Bronchial epithelial cell (primary cell): ENCODE data around the gene C2orf81. TPM values are rescaled to one million over a fixed set of nuclear protein-coding genes. Genes with fewer than 3 reads are reported as not detected.
A peak's percentile ranks its signal among the peaks of the same experiment; 100 is the strongest.

Experiments
- DNase-seq: peaks from one replicate; pipeline ENCODE4 v3.0.0-alpha.2; 2010; ENCODE audit warnings: low read depth
- FAIRE-seq: peaks from 2 replicates; lab custom pipeline; 2011; peaks lifted over from hg19 to GRCh38; lab: Jason Lieb, UNC
- H3K27me3 ChIP-seq: 2 replicates; pipeline ENCODE4 v1.5.1; 2011; ENCODE audit warnings: low read length; ENCODE audit not compliant: control insufficient read depth, insufficient read depth
- H3K36me3 ChIP-seq: 2 replicates; pipeline ENCODE4 v1.5.1; 2011; ENCODE audit warnings: low read length; ENCODE audit not compliant: control insufficient read depth, insufficient read depth
- H3K4me3 ChIP-seq: 2 replicates; pipeline ENCODE4 v1.5.1; 2011; ENCODE audit warnings: mild to moderate bottlenecking, low read depth, low read length, control low read depth
- total RNA-seq: library from RNA; depleted of rRNA; stranded (reverse); fragments of >200 nt; gene quantifications from 2 replicates; pipeline ENCODE4 v1.2.1, GENCODE V29; 2014
- TF ChIP-seq, protein P1 (sequence below): IDR thresholded peaks from 2 replicates; pipeline ENCODE4 v1.5.1; 2011; ENCODE audit warnings: mild to moderate bottlenecking, moderate library complexity, low read length, control low read depth, inconsistent platforms; ENCODE audit not compliant: insufficient read depth, severe bottlenecking

C2orf81 gene
- total RNA-seq, 1 donor from 2014 or later, result 0.26 TPM

DNA sequence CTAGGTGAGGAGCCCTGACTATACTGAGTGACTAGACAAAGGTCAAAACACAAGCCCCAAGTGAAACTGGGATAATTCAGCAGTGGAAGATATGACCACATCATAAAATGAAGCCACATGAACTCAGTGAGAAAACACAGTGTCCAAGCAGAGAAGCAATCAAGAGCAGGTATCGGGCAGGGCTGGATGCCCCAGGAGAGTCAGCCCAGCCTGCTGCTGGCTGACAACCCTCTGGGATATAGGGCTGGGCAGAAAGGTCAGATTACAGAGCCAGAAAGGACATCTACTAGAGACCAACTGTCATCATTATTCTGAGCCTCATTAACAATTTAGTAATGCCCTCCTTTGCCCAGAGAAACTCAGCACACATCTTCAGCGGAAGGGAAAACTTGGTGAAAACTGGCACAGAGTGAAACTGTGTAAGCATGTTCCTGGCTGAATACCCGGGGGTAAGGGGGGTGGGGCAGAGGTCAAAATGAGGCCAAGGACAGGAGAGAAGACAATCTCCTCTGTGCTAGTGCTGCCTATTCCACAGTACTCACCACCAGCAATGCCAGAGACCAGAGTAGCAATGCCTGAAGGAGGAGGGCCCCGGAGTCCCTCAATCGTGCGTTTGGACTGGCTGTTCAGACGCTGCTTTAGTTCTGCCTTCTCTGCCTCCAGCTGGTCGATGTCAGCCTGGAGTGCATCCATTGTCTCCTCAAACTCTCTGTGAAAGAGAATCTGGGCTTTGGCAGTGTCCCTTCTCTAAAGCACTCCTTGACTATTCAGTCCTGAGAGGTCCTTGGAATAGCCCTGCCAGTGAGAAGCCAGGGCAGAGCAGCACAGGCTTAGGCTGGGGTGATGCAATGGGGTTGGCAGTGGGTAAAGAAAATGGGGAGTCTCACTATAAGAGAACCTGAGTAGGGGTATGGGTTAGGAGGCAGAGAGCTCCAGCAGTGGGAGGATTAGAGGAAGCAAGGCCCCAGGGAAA, 56.6 kb downstream of the C2orf81 start:
- H3K36me3 ChIP-seq, result peaks cover 43% of the 10 kb centered on the region
- H3K27me3 ChIP-seq, result no peaks in the 10 kb centered on the region
- DNase-seq (no peak), FAIRE-seq (peak; percentile 68)
- TF ChIP-seq, protein P1, sequence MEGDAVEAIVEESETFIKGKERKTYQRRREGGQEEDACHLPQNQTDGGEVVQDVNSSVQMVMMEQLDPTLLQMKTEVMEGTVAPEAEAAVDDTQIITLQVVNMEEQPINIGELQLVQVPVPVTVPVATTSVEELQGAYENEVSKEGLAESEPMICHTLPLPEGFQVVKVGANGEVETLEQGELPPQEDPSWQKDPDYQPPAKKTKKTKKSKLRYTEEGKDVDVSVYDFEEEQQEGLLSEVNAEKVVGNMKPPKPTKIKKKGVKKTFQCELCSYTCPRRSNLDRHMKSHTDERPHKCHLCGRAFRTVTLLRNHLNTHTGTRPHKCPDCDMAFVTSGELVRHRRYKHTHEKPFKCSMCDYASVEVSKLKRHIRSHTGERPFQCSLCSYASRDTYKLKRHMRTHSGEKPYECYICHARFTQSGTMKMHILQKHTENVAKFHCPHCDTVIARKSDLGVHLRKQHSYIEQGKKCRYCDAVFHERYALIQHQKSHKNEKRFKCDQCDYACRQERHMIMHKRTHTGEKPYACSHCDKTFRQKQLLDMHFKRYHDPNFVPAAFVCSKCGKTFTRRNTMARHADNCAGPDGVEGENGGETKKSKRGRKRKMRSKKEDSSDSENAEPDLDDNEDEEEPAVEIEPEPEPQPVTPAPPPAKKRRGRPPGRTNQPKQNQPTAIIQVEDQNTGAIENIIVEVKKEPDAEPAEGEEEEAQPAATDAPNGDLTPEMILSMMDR, result no peak
- H3K4me3 ChIP-seq, result no peak overlapping the region

Other genes with a start within 250 kb of the C2orf81 start
- 71.1 and 80.1 TPM in 2 replicates for gene MOB1A, start 242.7 kb downstream of the C2orf81 start, total RNA-seq
- gene MTHFD2, start 223.0 kb downstream of the C2orf81 start, total RNA-seq, result 305 and 333 TPM in 2 replicates
- gene SLC4A5, start 78.2 kb downstream of the C2orf81 start, total RNA-seq, result under 0.01 and 0.90 TPM in 2 replicates
- 65.8 and 79.8 TPM in 2 replicates for gene DCTN1, start 41.3 kb downstream of the C2orf81 start, total RNA-seq
- 26.9 and 31.6 TPM in 2 replicates for gene WDR54, start 111 bp upstream of the C2orf81 start, total RNA-seq
- 22.1 and 24.1 TPM in 2 replicates for gene RTKN, start 20.3 kb upstream of the C2orf81 start, total RNA-seq
- 13.7 and 26.6 TPM in 2 replicates for gene INO80B, start 33.5 kb upstream of the C2orf81 start, total RNA-seq
- 31.1 and 50.3 TPM in 2 replicates for gene WBP1, start 36.8 kb upstream of the C2orf81 start, total RNA-seq
- gene MOGS, start 43.8 kb upstream of the C2orf81 start, total RNA-seq, result 49.5 and 50.6 TPM in 2 replicates
- gene MRPL53, start 51.1 kb upstream of the C2orf81 start, total RNA-seq, result 45.6 and 57.9 TPM in 2 replicates
- 12.1 and 12.8 TPM in 2 replicates for gene CCDC142, start 61.4 kb upstream of the C2orf81 start, total RNA-seq
- gene TTC31, start 61.5 kb upstream of the C2orf81 start, total RNA-seq, result 5.8 and 6.8 TPM in 2 replicates
- gene LBX2, start 78.0 kb upstream of the C2orf81 start, total RNA-seq, result 0.53 and 0.77 TPM in 2 replicates
- 35.5 and 41.5 TPM in 2 replicates for gene PCGF1, start 86.1 kb upstream of the C2orf81 start, total RNA-seq
- not detected in 2 replicates for gene TLX2, start 92.8 kb upstream of the C2orf81 start, total RNA-seq
- 1.6 and 5.6 TPM in 2 replicates for gene DQX1, start 104.6 kb upstream of the C2orf81 start, total RNA-seq
- 176 and 198 TPM in 2 replicates for gene AUP1, start 108.1 kb upstream of the C2orf81 start, total RNA-seq
- gene HTRA2, start 108.3 kb upstream of the C2orf81 start, total RNA-seq, result 29.1 and 67.7 TPM in 2 replicates
- gene LOXL3, start 132.3 kb upstream of the C2orf81 start, total RNA-seq, result 0.13 and 0.53 TPM in 2 replicates
- 0.51 and 1.1 TPM in 2 replicates for gene DOK1, start 133.1 kb upstream of the C2orf81 start, total RNA-seq
- gene M1AP, start 226.7 kb upstream of the C2orf81 start, total RNA-seq, result 0.53 and 1.0 TPM in 2 replicates
- 3.2 and 5.1 TPM in 2 replicates for gene SEMA4F, start 232.6 kb upstream of the C2orf81 start, total RNA-seq